HEK293T (cell line): ENCODE measurements around the gene SPATS2L.

Experiments used
- CTCF ChIA-PET: fragments of 350-600 bp; formaldehyde crosslinking; extraction: SDS; loops from one replicate; lab custom pipeline; 2021; ENCODE audit warnings: antibody characterized with exemption, inconsistent platforms; lab: Yijun Ruan, JAX
- POLR2A ChIA-PET: fragments of 350-600 bp; formaldehyde crosslinking; extraction: SDS; loops from one replicate; lab custom pipeline; 2020; ENCODE audit warnings: antibody characterized with exemption, inconsistent platforms; lab: Yijun Ruan, JAX
- DNase-seq: peaks from one replicate; pipeline ENCODE4 v3.0.0; 2012; ENCODE audit warnings: mixed read lengths; ENCODE audit errors: extremely low spot score
- ARNT ChIP-seq: fragments of 450-650 bp; IDR thresholded peaks from 2 replicates; pipeline ENCODE4 v1.6.1; 2017; ENCODE audit warnings: mild to moderate bottlenecking
- BHLHE40 ChIP-seq: fragments of 450-650 bp; IDR thresholded peaks from 2 replicates; pipeline ENCODE4 v1.6.1; 2016; ENCODE audit warnings: mild to moderate bottlenecking, moderate library complexity, borderline replicate concordance
- CTBP1 ChIP-seq: fragments of 450-650 bp; IDR thresholded peaks from 2 replicates; pipeline ENCODE4 v1.6.1; 2016; ENCODE audit warnings: borderline replicate concordance
- ELF4 ChIP-seq: fragments of 450-650 bp; IDR thresholded peaks from 2 replicates; pipeline ENCODE4 v1.6.1; 2017; ENCODE audit warnings: antibody characterized with exemption
- FOXA1 ChIP-seq: fragments of 450-650 bp; IDR thresholded peaks from 2 replicates; pipeline ENCODE4 v1.6.1; 2016; ENCODE audit warnings: mild to moderate bottlenecking
- FOXK2 ChIP-seq: fragments of 450-650 bp; IDR thresholded peaks from 2 replicates; pipeline ENCODE4 v1.6.1; 2016; ENCODE audit warnings: mild to moderate bottlenecking
- FOXM1 ChIP-seq: fragments of 450-650 bp; IDR thresholded peaks from 2 replicates; pipeline ENCODE4 v1.6.1; 2017; ENCODE audit warnings: mild to moderate bottlenecking, borderline replicate concordance
- HDGF ChIP-seq: fragments of 450-650 bp; IDR thresholded peaks from 2 replicates; pipeline ENCODE4 v1.6.1; 2017; ENCODE audit warnings: antibody characterized with exemption, borderline replicate concordance
- L3MBTL2 ChIP-seq: fragments of 450-650 bp; conservative IDR thresholded peaks from 2 replicates; pipeline ENCODE4 v1.6.1; 2016; ENCODE audit warnings: mild to moderate bottlenecking
- LEF1 ChIP-seq: fragments of 450-650 bp; IDR thresholded peaks from 2 replicates; pipeline ENCODE4 v1.6.1; 2017; ENCODE audit warnings: mild to moderate bottlenecking, borderline replicate concordance
- NFRKB ChIP-seq: fragments of 450-650 bp; IDR thresholded peaks from 2 replicates; pipeline ENCODE4 v1.6.1; 2016; ENCODE audit warnings: mild to moderate bottlenecking, moderate library complexity
- SP1 ChIP-seq: fragments of 450-650 bp; IDR thresholded peaks from 2 replicates; pipeline ENCODE4 v1.6.1; 2017
- SUZ12 ChIP-seq: fragments of 450-650 bp; IDR thresholded peaks from 2 replicates; pipeline ENCODE4 v1.6.1; 2016; ENCODE audit warnings: mild to moderate bottlenecking
- TARDBP ChIP-seq: fragments of 450-650 bp; IDR thresholded peaks from 2 replicates; pipeline ENCODE4 v1.6.1; 2016
- ZNF384 ChIP-seq: fragments of 450-650 bp; IDR thresholded peaks from 2 replicates; pipeline ENCODE4 v1.6.1; 2016
- TF ChIP-seq, protein P1 (sequence below): fragments of 450-650 bp; IDR thresholded peaks from 2 replicates; pipeline ENCODE4 v1.6.1; 2016

SPATS2L gene

DNA sequence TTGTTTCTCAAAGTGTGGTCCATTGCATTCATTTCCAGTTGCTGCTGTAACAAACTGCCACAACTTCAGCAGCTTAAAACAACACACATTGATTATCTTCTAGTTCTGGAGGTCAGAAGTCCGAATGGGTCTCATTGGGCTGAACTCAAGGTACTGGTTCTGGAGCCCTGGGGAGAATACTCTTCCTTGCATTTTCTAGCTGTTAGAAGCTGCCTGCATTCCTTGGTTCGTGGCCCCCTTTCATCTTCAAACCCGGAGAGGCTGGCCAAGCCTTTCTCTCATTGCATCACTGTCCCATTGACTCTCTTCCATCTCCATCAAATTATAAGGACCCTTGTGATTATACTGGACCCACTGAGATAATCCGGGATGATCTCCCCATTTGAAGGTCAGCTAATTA, 98.1 kb downstream of the SPATS2L start:
- TF ChIP-seq SP1 = no peak
- TF ChIP-seq L3MBTL2 = no peak
- TF ChIP-seq NFRKB = no peak
- TF ChIP-seq HDGF = no peak
- TF ChIP-seq CTBP1 = no peak
- no peak for TF ChIP-seq ZNF384
- ChIA-PET CTCF (no interaction called here), POLR2A (no interaction called here)
- no peak for DNase-seq

DNA sequence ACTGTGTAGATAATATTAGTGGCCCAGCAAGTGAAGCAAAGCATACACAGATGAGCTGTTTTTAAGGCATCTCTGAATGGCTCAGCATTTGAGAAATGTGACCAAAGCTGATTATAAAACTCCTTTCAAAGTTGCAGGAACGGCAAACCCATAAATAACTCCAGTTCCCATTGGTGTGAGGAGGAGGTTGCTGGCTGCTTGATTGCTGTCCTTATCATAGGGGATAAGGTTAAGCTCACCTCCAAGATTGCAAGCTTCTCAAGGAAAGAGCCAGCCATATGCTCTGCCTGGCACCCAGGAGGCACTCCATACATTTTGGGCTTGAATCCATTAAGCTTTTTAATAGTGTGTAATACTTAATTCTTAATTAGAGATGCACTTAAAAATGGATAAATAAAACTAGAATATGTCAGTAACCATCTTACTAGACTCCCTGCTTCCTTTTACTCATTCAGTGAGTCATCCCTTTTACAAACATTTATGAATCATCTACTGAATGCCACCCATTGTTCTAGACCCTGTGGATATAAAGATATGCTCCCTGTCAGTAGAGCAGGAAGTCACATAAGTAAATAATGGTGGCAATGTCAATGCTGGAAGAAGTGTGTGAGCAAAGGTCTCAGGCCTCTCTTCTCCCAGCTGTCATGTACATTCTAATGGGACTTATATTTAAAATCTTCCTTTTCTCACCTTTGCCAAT, 99.3 kb downstream of the SPATS2L start:
- TF ChIP-seq FOXA1 = no peak
- TF ChIP-seq SUZ12 = no peak
- no peak for TF ChIP-seq LEF1
- no peak for TF ChIP-seq SP1
- TF ChIP-seq, protein P1, sequence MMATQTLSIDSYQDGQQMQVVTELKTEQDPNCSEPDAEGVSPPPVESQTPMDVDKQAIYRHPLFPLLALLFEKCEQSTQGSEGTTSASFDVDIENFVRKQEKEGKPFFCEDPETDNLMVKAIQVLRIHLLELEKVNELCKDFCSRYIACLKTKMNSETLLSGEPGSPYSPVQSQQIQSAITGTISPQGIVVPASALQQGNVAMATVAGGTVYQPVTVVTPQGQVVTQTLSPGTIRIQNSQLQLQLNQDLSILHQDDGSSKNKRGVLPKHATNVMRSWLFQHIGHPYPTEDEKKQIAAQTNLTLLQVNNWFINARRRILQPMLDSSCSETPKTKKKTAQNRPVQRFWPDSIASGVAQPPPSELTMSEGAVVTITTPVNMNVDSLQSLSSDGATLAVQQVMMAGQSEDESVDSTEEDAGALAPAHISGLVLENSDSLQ = peak; percentile 66; the same call in 1 of the 2 replicates
- ChIA-PET POLR2A (no interaction called here), CTCF (no interaction called here)
- DNase-seq = no peak

DNA sequence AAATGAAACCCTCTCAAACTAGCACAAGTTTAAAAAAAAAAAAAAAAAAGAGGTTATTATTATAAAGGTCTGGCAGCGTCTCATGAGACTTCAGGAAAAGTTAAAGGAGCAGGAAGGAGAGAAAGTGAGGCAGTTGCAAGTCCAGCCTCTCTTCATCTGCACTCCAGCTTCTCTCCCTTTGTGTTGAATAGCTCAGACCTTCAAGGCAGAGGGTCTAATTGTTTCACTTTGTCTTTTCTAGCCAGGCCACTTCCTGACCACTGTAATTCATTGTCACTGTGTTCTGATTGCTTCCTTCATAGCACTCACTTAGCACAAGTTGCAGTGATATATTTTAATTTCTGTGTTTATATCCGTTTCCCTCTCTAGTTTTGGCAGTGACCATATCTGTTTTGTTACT, 99.9 kb downstream of the SPATS2L start:
- TF ChIP-seq, protein P1 = no peak
- TF ChIP-seq ELF4 (no peak), ARNT (no peak), LEF1 (no peak), FOXA1 (no peak), SP1 (no peak), FOXK2 (no peak), NFRKB (no peak), HDGF (no peak), SUZ12 (no peak), FOXM1 (no peak), CTBP1 (no peak), BHLHE40 (no peak), L3MBTL2 (no peak)
- POLR2A ChIA-PET = no interaction called here
- no peak for DNase-seq
- CTCF ChIA-PET = no interaction called here

DNA sequence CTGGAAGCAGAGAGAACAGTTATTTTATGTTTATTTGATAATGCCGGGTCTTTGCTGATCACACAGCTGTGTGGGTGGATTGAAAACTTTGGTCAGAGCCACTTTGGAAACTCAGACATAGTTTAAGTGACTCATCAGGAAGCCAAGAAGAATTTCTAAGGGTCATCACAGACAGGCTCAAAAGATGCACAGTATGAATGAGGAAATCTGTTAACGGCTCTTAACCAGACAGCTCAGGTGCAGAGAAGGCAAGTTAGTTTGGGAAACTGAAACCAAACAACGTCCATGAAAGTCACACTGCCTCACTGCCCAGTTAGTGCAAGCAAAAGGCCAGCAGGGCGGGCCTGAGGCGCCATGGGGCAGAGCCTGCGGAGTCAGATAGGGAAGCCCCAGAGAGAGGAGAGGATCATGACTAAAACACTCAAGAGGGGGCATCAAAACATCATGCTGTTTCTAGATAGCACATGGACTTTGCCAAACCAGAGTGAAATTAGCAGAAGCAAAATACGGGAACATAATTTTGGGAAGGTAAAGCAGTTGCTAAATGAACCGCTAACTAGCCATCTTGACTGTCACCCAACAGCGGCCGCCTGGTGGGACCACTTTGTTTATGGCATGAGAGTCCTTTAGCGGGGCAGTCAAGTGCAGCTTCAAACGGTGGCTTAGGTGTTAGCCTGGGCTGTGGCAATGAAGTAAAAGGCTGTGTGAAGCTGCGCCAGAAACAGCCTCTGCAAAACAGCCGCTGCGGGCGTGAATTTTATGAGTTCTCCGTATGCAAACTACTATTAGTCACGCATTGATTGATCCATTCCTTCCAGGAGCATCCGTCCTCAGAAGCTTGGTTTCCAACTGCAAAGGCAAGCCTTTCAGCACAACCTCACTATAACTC, 102.2 kb downstream of the SPATS2L start:
- DNase-seq = no peak
- CTCF ChIA-PET = no interaction called here
- TF ChIP-seq L3MBTL2 (no peak), CTBP1 (no peak), BHLHE40 (no peak), TARDBP (no peak), ARNT (no peak), LEF1 (no peak), ZNF384 (no peak), ELF4 (no peak), HDGF (no peak), FOXA1 (no peak), NFRKB (no peak), FOXM1 (no peak), SUZ12 (no peak)
- TF ChIP-seq, protein P1 = no peak
- POLR2A ChIA-PET = no interaction called here

DNA sequence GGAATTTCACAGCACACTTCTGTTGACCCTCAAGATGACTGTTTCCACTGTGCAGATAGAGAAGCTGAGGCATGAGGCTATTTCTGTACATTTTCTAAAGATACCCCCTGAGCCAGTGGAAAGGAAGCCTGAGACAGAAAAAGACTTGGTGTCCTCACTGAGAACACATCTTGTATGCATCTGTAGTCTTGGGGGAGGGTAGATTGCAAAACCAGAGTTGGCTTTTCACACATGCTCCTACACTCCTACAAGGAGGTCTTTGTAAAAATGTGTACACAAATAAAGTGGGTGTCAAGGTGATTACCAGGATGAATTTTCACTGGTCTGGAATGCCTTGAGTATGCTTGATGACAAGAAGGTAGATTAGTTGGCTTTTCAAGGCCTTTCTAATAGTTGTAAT, 105.3 kb downstream of the SPATS2L start:
- ChIA-PET POLR2A (no interaction called here), CTCF (no interaction called here)
- no peak for TF ChIP-seq TARDBP
- no peak for TF ChIP-seq FOXA1
- TF ChIP-seq ARNT = no peak
- TF ChIP-seq NFRKB = no peak
- no peak for TF ChIP-seq SUZ12
- TF ChIP-seq ZNF384 = no peak
- no peak for TF ChIP-seq L3MBTL2
- TF ChIP-seq BHLHE40 = no peak
- TF ChIP-seq FOXK2 = no peak
- no peak for TF ChIP-seq ELF4
- no peak for TF ChIP-seq SP1
- no peak for TF ChIP-seq HDGF
- no peak for DNase-seq

DNA sequence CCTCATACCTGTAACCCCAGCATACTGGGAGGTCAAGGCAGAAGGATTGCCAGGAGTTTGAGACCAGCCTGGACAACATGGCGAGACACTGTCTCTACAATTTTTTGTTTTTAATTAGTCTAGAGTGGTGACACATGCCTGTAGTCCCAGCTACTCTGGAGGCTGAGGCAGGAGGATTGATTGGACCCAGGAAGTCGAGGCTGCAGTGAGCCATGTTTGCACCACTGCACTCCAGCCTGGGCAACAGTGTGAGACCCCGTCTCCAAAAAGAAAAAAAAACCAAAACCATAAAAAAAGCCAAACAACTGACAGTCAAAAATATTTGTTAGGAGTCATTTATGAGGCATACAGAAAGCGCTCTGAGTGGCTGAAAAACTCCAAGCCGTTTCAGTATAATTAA, 107.9 kb downstream of the SPATS2L start:
- CTCF ChIA-PET = interaction anchor here (0.7 kb wide), 1 partner anchor 56 kb away, joined by 4 read pairs; no protein-coding TSS in a partner anchor
- no peak for DNase-seq
- no peak for TF ChIP-seq ARNT
- POLR2A ChIA-PET = no interaction called here

DNA sequence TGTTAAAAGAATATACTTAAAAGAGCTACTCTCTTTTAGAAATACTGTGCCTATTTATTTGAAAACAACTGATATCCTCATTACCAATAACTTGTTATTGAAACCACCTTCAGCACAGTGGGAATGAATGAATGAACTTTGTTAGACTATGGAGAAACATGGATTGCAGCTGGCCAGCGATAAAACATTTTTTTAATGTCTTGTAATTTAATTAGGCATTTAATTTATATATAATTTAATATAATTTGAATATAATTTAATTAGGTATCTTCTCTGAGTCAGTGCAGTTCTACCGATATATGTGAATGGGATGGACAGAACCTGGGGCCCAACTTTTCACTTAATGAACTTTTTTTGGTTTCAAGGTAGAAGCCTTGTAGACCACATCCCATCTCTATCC, 109.0 kb downstream of the SPATS2L start:
- no peak for DNase-seq
- TF ChIP-seq NFRKB (no peak), ELF4 (no peak), HDGF (no peak), L3MBTL2 (no peak), SP1 (no peak), LEF1 (no peak), BHLHE40 (no peak)
- CTCF ChIA-PET = interaction anchor here (0.7 kb wide), 1 partner anchor 56 kb away, joined by 8 read pairs; no protein-coding TSS in a partner anchor
- POLR2A ChIA-PET = no interaction called here
